ENCODE measurements around the gene MRPS7. TPM values are rescaled to one million over a fixed set of nuclear protein-coding genes. Genes with fewer than 3 reads are reported as not detected.

Gene MRPS7
- total RNA-seq, 1 donor from 2014 or later = 24.1 TPM

GRCh38 chr17:75270218-75270965 lies 8.7 kb downstream of the MRPS7 start:
- H3K9me3 ChIP-seq = no peaks in the 10 kb centered on the region
- intact Hi-C loops (cut with DNase I) = loop anchor here (5.0 kb wide), 2 partner anchors 137 to 158 kb away; partner anchors contain the start of gene GRB2
- H3K4me3 ChIP-seq = peak overlapping the region; percentile 75 to 95
- no peaks in the 10 kb centered on the region for H3K27me3 ChIP-seq
- peak in 1 of 2 donors; percentile 87 for DNase-seq (ENCODE audit: low spot score in 2 of 2)
- TF ChIP-seq, protein P1, sequence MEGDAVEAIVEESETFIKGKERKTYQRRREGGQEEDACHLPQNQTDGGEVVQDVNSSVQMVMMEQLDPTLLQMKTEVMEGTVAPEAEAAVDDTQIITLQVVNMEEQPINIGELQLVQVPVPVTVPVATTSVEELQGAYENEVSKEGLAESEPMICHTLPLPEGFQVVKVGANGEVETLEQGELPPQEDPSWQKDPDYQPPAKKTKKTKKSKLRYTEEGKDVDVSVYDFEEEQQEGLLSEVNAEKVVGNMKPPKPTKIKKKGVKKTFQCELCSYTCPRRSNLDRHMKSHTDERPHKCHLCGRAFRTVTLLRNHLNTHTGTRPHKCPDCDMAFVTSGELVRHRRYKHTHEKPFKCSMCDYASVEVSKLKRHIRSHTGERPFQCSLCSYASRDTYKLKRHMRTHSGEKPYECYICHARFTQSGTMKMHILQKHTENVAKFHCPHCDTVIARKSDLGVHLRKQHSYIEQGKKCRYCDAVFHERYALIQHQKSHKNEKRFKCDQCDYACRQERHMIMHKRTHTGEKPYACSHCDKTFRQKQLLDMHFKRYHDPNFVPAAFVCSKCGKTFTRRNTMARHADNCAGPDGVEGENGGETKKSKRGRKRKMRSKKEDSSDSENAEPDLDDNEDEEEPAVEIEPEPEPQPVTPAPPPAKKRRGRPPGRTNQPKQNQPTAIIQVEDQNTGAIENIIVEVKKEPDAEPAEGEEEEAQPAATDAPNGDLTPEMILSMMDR (IDR thresholded peaks at IDR 0.05) = peak; percentile 23 to 40 (median 35)
- H3K36me3 ChIP-seq = peaks cover 14% of the 10 kb centered on the region in 2 donors
- peak overlapping the region; percentile 97 to 99 for H3K27ac ChIP-seq
- peaks cover 15 to 22% of the 10 kb centered on the region in 2 donors for H3K4me1 ChIP-seq

DNA sequence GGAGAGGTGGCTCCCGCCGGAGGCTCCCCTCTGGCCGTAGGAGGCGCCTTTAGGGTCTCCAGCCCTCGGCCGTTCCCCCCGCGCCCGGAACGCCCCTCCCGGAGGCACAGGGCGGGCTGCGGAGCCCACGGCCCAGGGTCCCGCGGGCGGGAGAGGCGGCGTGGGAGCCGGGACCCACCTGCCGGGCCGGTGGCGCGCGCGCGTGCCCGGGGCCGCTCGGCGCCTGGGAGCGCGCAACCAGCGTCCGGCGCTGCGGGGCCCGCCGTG lies 9.2 kb downstream of the MRPS7 start, which contains the start of gene MIF4GD:
MIF4GD (minus strand) TSS at position 266 of the 267 bp plus-strand sequence. CDS start 1,036 bp downstream, outside the sequence.
- Histone ChIP-seq H3K4me1 (peaks cover 15 to 22% of the 10 kb centered on the region in 2 donors), H3K27ac (peak within 1 kb of the TSS; percentile 97 to 99), H3K4me3 (peak within 1 kb of the TSS; percentile 75 to 95), H3K27me3 (no peaks in the 10 kb centered on the region), H3K36me3 (peaks cover 9% of the 10 kb centered on the region in 2 donors), H3K9me3 (no peaks in the 10 kb centered on the region)
- TF ChIP-seq, protein P1 (IDR thresholded peaks at IDR 0.05) = no peak
- intact Hi-C loops (cut with DNase I) = loop anchor here (1.0 to 5.0 kb wide), 3 partner anchors 18 to 159 kb away; partner anchors contain the start of genes GRB2 and SLC25A19
- no peak for DNase-seq (ENCODE audit: low spot score in 2 of 2)

GRCh38 chr17:75271233-75271954 lies 9.7 kb downstream of the MRPS7 start:
- H3K4me3 ChIP-seq = peak overlapping the region; percentile 75 to 95
- H3K27ac ChIP-seq = peak overlapping the region; percentile 89 to 99
- no peaks in the 10 kb centered on the region for H3K9me3 ChIP-seq
- TF ChIP-seq, protein P1 (IDR thresholded peaks at IDR 0.05) = peak; percentile 14 to 98 (median 52)
- peaks cover 15 to 22% of the 10 kb centered on the region in 2 donors for H3K4me1 ChIP-seq
- H3K36me3 ChIP-seq = peaks cover 4% of the 10 kb centered on the region in 2 donors
- no peaks in the 10 kb centered on the region for H3K27me3 ChIP-seq
- DNase-seq (ENCODE audit: low spot score in 2 of 2) = peak in 1 of 2 donors; percentile 88
- intact Hi-C loops (cut with DNase I) = loop anchor here (1.0 to 5.0 kb wide), 3 partner anchors 18 to 159 kb away; partner anchors contain the start of genes GRB2 and SLC25A19

DNA sequence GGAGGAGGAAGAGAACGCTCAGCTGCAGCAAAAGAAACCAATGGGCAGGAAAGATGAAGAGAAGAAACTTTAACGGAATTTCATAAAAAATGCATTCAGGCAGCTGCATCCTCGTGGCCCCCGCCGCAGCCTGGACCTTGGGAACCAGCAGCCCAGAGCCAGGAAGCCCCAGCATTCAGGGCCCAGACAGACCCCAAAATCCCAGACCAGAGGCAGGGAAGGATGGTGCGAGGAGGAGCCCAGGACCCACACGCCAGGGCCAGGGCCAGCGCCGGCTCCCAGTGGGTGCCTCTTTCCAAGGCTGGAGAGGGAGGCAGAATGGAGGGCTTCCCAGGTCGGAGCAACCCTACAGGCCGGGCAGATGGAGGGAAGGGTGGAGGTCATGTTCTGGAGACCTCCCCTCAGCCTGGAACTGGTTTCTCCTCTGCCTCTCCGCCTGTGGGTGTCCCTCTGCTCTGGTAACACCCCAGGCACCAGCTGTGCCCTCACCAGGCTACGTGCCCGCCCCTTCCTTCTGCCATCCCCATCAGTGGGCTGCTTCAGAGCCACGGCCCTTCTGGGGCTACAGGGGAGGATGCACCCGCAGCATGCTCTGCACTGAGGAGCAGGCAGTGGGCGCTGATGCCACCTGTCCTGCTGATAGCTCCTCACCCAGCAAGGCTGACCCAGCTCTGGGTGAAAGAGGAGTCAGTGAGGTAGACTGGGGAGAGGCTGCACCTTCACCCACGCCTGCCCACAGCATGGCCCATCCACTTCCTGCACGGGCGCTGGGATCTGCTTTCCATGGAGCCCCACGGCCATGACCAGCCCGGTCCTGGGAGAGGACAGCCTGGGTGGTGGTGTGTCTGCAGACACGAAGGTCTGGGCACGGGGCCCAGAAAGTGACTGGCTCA lies 10.5 kb downstream of the MRPS7 start:
- no peak for DNase-seq (ENCODE audit: low spot score in 2 of 2)
- no peaks in the 10 kb centered on the region for H3K9me3 ChIP-seq
- H3K27ac ChIP-seq = peak overlapping the region; percentile 89 to 99
- TF ChIP-seq, protein P1 (IDR thresholded peaks at IDR 0.05) = no peak
- H3K4me3 ChIP-seq = peak overlapping the region; percentile 75 to 95
- intact Hi-C loops (cut with DNase I) = loop anchor here (1.0 to 5.0 kb wide), 3 partner anchors 17 to 160 kb away; partner anchors contain the start of genes GRB2 and SLC25A19
- H3K4me1 ChIP-seq = peaks cover 15 to 22% of the 10 kb centered on the region in 2 donors
- H3K27me3 ChIP-seq = no peaks in the 10 kb centered on the region
- H3K36me3 ChIP-seq = no peaks in the 10 kb centered on the region

- Histone ChIP-seq H3K27ac (peak overlapping the region in 1 of 2 donors; percentile 1), H3K9me3 (no peaks in the 10 kb centered on the region), H3K36me3 (no peaks in the 10 kb centered on the region), H3K27me3 (no peaks in the 10 kb centered on the region), H3K4me1 (peaks cover 15 to 22% of the 10 kb centered on the region in 2 donors), H3K4me3 (peak overlapping the region in 1 of 2 donors; percentile 95)
- no peak for DNase-seq (ENCODE audit: low spot score in 2 of 2)
- intact Hi-C loops (cut with DNase I) = loop anchor here (5.0 kb wide), 2 partner anchors 134 to 161 kb away; partner anchors contain the start of gene GRB2
- TF ChIP-seq, protein P1 (IDR thresholded peaks at IDR 0.05) = no peak
Observed at GRCh38 chr17:75272848-75273184, 11.1 kb downstream of the MRPS7 start.

Measured in ascending aorta (tissue), 2 donors.